Lung (tissue), 12 donors: ENCODE results near the gene TXNRD1. TPM values are rescaled to one million over a fixed set of nuclear protein-coding genes. Genes with fewer than 3 reads are reported as not detected.
"Not testable (repeated sequence)": the region's sequence is repeated elsewhere in the genome, so short reads cannot be mapped to it uniquely, and the experiment has no call there.

Experiments used
- ATAC-seq: fragments of 200-7000 bp; cut with Tn5 transposase; one replicate; pipeline ENCODE4 v1.9.1; 2020; ENCODE audit warnings: moderate number of reproducible peaks; ENCODE audit not compliant: insufficient read depth, low FRiP score
- DNase-seq, 3 donors: peaks; one replicate each; pipeline ENCODE4 v3.0.0-alpha.2; 2013 to 2017
- H3K27ac ChIP-seq, 2 donors: one replicate each; pipeline ENCODE4 v1.5.1; 2013; ENCODE audit warnings: mild to moderate bottlenecking in 2 of 2, moderate library complexity in 2 of 2, control low read depth in 1 of 2, inconsistent platforms in 1 of 2, low read depth in 1 of 2, low read length in 1 of 2
- H3K27me3 ChIP-seq, 3 donors: one replicate each; pipeline ENCODE4 v1.5.1; 2013; ENCODE audit warnings: low read length in 2 of 3; ENCODE audit not compliant: control insufficient read depth in 3 of 3, insufficient read depth in 3 of 3
- H3K36me3 ChIP-seq, 4 donors: one replicate each; pipeline ENCODE4 v1.5.1; 2013; ENCODE audit warnings: low read length in 4 of 4, mild to moderate bottlenecking in 1 of 4, moderate library complexity in 1 of 4; ENCODE audit not compliant: control insufficient read depth in 4 of 4, insufficient read depth in 4 of 4
- H3K4me1 ChIP-seq, 5 donors: one replicate each; pipeline ENCODE4 v1.5.1; 2013; ENCODE audit warnings: low read length in 5 of 5, mild to moderate bottlenecking in 2 of 5, moderate library complexity in 1 of 5; ENCODE audit not compliant: control insufficient read depth in 5 of 5, insufficient read depth in 5 of 5
- H3K4me3 ChIP-seq: one replicate; pipeline ENCODE4 v1.5.1; 2013; ENCODE audit warnings: mild to moderate bottlenecking, control low read depth, moderate library complexity
- H3K9ac ChIP-seq, 2 donors: one replicate each; pipeline ENCODE4 v1.5.1; 2013; ENCODE audit warnings: low read length in 2 of 2, control low read depth in 1 of 2; ENCODE audit not compliant: insufficient read depth in 1 of 2
- H3K9me3 ChIP-seq, 4 donors: one replicate each; pipeline ENCODE4 v1.5.1; 2013; ENCODE audit warnings: low read length in 3 of 4, mild to moderate bottlenecking in 1 of 4, moderate library complexity in 1 of 4; ENCODE audit not compliant: control insufficient read depth in 4 of 4, insufficient read depth in 3 of 4
- WGBS, 2 donors: extraction: QIAGEN DNeasy Blood & Tissue Kit; methylation state at CpG; one replicate each; pipeline ENCODE4 v1.1.7; 2013; 5-methylcytosine and 5-hydroxymethylcytosine counted together
- polyA plus RNA-seq, 2 donors: library from polyadenylated mRNA; stranded (reverse); fragments of 200-250 nt; gene quantifications; one replicate each; pipeline ENCODE4 v1.2.1, GENCODE V29; 2013
- total RNA-seq, 2 donors: library from RNA; depleted of rRNA in 1 of 2; stranded (reverse); fragments of >200 nt in 1 of 2; gene quantifications; one replicate each; pipeline ENCODE4 v1.2.1, GENCODE V29; 2014 to 2021
- TF ChIP-seq, protein P1 (sequence below): IDR thresholded peaks from 2 replicates; pipeline ENCODE4 v1.5.1; 2012; ENCODE audit warnings: mild to moderate bottlenecking; ENCODE audit errors: control extremely low read depth, extremely low read depth
- donor health status: control.
- donor health status: control.
- donor health status: Bipolar disorder and iron deficiency.
- donor health status: healthy.
- donor health status: DM: yes; HTN: yes; CAD: no.

The TXNRD1 gene
- total and polyA plus RNA-seq, 4 donors: 74.2 to 166 (median 125) TPM

DNA sequence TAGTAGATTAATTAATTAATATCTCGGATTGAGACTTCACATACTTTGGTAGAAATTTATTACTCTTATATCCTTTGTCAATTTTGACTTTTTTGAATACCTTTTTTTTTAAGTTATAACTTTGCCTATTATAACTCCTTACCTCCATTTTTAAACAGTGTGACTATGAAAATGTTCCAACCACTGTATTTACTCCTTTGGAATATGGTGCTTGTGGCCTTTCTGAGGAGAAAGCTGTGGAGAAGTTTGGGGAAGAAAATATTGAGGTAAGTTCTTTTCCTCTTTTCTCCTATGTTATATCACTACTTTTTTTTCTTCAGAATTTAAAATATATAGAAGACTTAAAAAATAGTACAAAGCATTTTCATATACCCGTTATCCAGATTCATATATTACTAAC is 115.8 kb downstream of the TXNRD1 start:
- no peaks in the 10 kb centered on the region for H3K27me3 ChIP-seq
- peaks cover 12 to 31% (median 22%) of the 10 kb centered on the region in 4 donors for H3K36me3 ChIP-seq
- H3K4me1 ChIP-seq: peaks cover 0 to 5% (median 0%) of the 10 kb centered on the region in 5 donors
- ATAC-seq (no peak), DNase-seq (no peak)
- WGBS, 2 donors: 95 to 98% methylated on average over 2 of the region's 2 CpGs
- H3K4me3 ChIP-seq: no peak overlapping the region
- H3K27ac ChIP-seq: no peak overlapping the region
- H3K9me3 ChIP-seq: no peaks in the 10 kb centered on the region
- no peak overlapping the region for H3K9ac ChIP-seq
- TF ChIP-seq, protein P1, sequence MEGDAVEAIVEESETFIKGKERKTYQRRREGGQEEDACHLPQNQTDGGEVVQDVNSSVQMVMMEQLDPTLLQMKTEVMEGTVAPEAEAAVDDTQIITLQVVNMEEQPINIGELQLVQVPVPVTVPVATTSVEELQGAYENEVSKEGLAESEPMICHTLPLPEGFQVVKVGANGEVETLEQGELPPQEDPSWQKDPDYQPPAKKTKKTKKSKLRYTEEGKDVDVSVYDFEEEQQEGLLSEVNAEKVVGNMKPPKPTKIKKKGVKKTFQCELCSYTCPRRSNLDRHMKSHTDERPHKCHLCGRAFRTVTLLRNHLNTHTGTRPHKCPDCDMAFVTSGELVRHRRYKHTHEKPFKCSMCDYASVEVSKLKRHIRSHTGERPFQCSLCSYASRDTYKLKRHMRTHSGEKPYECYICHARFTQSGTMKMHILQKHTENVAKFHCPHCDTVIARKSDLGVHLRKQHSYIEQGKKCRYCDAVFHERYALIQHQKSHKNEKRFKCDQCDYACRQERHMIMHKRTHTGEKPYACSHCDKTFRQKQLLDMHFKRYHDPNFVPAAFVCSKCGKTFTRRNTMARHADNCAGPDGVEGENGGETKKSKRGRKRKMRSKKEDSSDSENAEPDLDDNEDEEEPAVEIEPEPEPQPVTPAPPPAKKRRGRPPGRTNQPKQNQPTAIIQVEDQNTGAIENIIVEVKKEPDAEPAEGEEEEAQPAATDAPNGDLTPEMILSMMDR: no peak

DNA sequence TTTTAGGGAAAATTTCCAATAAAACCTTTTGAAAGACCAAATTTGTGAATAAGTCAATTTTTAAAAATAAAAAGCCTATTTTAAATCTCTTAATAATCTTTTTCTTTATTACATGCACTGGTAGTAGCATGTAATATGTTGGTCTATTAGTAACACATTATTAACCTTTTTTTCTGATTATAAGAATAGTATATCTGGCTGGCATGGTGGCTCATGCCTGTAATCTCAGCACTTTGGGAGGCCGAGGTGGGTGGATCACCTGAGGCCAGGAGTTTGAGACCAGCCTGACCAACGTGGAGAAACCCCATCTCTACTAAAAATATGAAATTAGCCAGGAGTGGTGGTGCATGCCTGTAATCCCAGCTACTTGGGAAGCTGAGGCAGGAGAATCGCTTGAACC is 116.7 kb downstream of the TXNRD1 start:
- not testable (repeated sequence) for ATAC-seq, DNase-seq, H3K4me1 ChIP-seq, H3K4me3 ChIP-seq, H3K9ac ChIP-seq, H3K9me3 ChIP-seq, H3K27ac ChIP-seq, H3K27me3 ChIP-seq
- 91 to 93% methylated on average over 3 of the region's 3 CpGs for WGBS, 2 donors
- H3K36me3 ChIP-seq: peaks cover 18 to 33% (median 23%) of the 10 kb centered on the region in 4 donors

DNA sequence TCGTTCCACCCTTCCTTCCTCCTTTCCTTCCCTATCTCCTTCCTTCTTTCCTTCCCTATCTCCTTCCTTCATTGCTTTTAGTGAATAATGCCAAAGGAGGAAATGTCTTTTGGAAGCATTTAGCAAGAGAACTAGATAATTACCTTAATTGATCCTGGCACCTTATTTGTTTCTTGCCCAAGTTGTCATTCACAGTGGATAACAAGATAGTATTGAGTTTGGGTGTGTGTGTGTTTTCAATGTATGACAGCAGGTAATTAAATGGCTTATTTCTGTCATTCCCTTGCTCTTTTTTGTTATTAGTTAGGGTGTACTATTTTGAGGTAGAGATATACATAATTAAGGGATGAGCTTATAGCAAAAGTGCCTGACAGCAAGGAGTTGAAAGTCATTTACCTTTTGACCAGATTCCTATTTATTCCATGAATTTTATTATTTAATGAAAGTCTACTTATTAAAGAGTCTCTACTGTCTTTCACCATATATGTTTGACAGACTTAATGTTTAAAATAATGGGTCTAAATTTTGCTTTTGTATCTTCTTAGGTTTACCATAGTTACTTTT is 118.2 kb downstream of the TXNRD1 start:
- no peak for DNase-seq
- TF ChIP-seq, protein P1: no peak
- no peak overlapping the region for H3K4me3 ChIP-seq
- no peak overlapping the region for H3K9ac ChIP-seq
- H3K4me1 ChIP-seq: peaks cover 0 to 5% (median 0%) of the 10 kb centered on the region in 5 donors
- 35 to 45% methylated on average over 1 of the region's 1 CpG for WGBS, 2 donors
- ATAC-seq: no peak
- no peak overlapping the region for H3K27ac ChIP-seq
- no peaks in the 10 kb centered on the region for H3K27me3 ChIP-seq
- H3K36me3 ChIP-seq: peaks cover 15 to 35% (median 19%) of the 10 kb centered on the region in 4 donors
- H3K9me3 ChIP-seq: no peaks in the 10 kb centered on the region

DNA sequence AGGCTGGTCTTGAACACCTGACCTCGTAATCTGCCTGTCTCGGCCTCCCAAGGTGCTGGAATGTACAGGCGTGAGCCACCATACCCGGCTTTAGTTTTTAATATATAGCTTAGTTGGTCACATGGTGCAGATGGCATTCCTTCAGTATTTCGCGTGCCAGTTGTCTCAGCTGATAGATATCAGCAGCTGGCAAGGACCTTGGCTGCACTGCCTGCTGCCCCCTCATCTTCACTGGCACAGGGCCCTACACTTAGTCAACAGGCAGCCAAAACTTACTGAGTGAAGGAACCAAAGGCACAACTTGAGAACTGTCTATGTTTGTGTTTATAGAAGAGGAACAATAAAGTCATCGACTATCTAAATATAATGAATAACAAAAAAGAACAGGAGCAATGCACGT is 119.0 kb downstream of the TXNRD1 start:
- H3K27me3 ChIP-seq: no peaks in the 10 kb centered on the region
- DNase-seq (no peak), ATAC-seq (no peak)
- WGBS, 2 donors: 87 to 91% methylated on average over 8 of the region's 8 CpGs
- no peaks in the 10 kb centered on the region for H3K9me3 ChIP-seq
- peaks cover 0 to 5% (median 0%) of the 10 kb centered on the region in 5 donors for H3K4me1 ChIP-seq
- no peak overlapping the region for H3K4me3 ChIP-seq
- no peak overlapping the region for H3K27ac ChIP-seq
- TF ChIP-seq, protein P1: no peak
- peaks cover 10 to 38% (median 20%) of the 10 kb centered on the region in 4 donors for H3K36me3 ChIP-seq
- no peak overlapping the region for H3K9ac ChIP-seq
